ENCODE results near the gene FHL5. TPM values are rescaled to one million over a fixed set of nuclear protein-coding genes. Genes with fewer than 3 reads are reported as not detected.
"Not testable (repeated sequence)": the region's sequence is repeated elsewhere in the genome, so short reads cannot be mapped to it uniquely, and the experiment has no call there.

The FHL5 gene
- total RNA-seq, 2 donors from 2014 or later = 0.35 to 13.8 TPM

DNA sequence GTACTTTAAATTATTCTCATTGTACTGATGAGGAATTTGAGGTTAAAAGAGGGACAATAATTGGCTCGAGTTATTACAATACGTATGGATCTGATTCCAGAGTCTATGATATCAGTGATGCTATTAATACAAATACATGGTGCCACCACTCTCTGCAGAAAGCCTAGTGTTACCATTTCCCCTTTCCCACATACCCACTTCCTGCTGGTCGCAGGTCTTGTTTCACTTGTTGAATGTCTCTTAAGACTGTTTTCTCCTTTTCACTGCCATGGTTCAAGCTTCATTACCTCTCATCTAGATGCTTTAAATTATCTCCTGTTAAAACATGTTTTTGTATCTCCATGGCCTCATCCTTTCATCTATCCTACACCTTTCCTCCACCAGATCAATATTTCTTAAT lies 62.0 kb downstream of the FHL5 start:
- TF ChIP-seq, protein P1, sequence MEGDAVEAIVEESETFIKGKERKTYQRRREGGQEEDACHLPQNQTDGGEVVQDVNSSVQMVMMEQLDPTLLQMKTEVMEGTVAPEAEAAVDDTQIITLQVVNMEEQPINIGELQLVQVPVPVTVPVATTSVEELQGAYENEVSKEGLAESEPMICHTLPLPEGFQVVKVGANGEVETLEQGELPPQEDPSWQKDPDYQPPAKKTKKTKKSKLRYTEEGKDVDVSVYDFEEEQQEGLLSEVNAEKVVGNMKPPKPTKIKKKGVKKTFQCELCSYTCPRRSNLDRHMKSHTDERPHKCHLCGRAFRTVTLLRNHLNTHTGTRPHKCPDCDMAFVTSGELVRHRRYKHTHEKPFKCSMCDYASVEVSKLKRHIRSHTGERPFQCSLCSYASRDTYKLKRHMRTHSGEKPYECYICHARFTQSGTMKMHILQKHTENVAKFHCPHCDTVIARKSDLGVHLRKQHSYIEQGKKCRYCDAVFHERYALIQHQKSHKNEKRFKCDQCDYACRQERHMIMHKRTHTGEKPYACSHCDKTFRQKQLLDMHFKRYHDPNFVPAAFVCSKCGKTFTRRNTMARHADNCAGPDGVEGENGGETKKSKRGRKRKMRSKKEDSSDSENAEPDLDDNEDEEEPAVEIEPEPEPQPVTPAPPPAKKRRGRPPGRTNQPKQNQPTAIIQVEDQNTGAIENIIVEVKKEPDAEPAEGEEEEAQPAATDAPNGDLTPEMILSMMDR (IDR thresholded peaks at IDR 0.05) = no peak
- Histone ChIP-seq H3K4me1 (no peaks in the 10 kb centered on the region), H3K9me3 (no peaks in the 10 kb centered on the region), H3K4me3 (no peak overlapping the region), H3K36me3 (no peaks in the 10 kb centered on the region), H3K27ac (no peak overlapping the region), H3K27me3 (no peaks in the 10 kb centered on the region)
- DNase-seq (ENCODE audit: low spot score) = no peak

DNA sequence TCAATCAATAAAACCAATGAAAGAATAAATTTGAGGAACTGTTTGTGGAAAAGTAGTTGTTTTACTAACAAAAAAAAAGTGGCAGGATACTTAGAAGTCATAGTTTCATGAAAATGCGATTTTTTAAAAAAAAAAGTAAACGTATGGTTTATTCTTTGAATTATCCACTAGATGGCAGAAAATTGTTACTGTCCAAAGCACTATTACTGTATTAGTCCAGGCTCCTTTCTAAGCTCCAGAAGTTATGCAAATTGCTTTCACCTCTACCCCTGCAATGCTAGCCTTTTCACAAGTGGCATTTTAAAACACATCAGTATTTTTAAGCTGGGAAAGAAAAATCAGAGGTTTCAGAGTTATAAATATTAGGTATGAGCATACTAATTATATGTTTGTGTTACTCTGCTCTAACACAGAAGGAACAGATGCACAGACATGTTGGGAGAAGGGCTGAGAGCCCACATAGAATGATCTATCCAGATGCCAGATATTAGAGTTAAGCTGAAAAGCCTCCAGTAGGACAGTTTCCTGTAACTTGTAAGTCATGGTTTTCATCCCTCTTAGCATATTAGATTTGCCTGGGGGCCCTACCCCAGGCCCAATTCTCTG lies 63.9 kb downstream of the FHL5 start:
- Histone ChIP-seq H3K9me3 (no peaks in the 10 kb centered on the region), H3K4me3 (no peak overlapping the region), H3K36me3 (no peaks in the 10 kb centered on the region), H3K27me3 (no peaks in the 10 kb centered on the region), H3K27ac (no peak overlapping the region), H3K4me1 (no peaks in the 10 kb centered on the region)
- no peak for DNase-seq (ENCODE audit: low spot score)
- TF ChIP-seq, protein P1 (IDR thresholded peaks at IDR 0.05) = peak in 1 of 2 donors; percentile 43

DNA sequence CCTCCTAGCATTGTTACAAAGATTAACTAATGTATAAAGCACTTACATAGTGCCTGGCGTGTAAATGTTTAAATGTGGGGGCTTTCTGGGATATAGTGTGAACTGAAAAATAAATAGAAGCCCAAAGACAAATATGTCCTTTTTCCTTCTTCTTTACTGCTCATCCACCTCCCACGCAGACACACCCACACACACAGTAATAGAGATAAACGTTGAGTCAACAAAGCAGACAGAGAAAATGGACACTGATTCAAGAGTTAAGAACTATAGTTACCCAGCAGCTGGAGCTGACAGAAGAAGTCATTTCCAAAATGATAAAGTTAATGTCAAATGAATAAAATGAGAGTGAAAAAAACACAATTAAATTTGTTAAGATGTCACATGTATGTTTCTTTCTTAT lies 68.3 kb downstream of the FHL5 start:
- H3K4me3 ChIP-seq = no peak overlapping the region
- no peak for DNase-seq (ENCODE audit: low spot score)
- TF ChIP-seq, protein P1 (IDR thresholded peaks at IDR 0.05) = no peak
- no peaks in the 10 kb centered on the region for H3K27me3 ChIP-seq
- H3K9me3 ChIP-seq = no peaks in the 10 kb centered on the region
- H3K4me1 ChIP-seq = no peaks in the 10 kb centered on the region
- H3K36me3 ChIP-seq = no peaks in the 10 kb centered on the region
- no peak overlapping the region for H3K27ac ChIP-seq

DNA sequence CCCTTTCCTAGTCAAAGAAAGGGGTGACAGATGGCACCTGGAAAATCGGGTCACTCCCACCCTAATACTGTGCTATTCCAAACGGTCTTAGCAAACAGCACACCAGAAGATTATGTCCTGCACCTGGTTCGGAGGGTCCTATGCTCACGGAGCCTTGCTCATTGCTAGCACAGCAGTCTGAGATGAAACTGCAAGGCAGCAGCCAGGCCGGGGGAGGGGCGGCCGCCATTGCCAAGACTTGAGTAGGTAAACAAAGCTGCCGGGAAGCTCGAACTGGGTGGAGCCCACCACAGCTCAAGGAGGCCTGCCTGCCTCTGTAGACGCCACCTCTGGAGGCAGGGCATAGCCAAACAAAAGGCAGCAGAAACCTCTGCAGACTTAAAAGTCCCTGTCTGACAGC lies 75.1 kb downstream of the FHL5 start:
- DNase-seq (ENCODE audit: low spot score); H3K4me3 ChIP-seq; H3K4me1 ChIP-seq: not testable (repeated sequence)

DNA sequence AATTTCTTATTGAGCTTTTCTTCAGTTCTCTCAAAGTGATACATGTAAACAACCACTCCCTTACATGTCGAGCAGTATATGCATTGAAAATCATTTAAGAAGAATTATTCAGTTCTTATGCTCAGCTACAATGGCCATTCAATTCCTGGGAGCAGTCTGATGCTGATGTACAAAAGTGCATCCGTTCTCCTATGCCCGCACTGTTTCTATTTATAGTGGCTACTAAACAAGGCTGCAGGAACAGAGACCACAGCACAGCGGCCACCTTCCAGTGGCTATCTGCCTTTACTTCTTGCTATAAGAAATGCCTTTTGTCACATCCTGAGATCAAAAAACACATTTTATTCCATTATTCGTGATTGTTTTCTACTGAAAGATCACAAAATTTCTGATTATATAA lies 82.2 kb downstream of the FHL5 start:
- no peak overlapping the region for H3K4me3 ChIP-seq
- no peaks in the 10 kb centered on the region for H3K36me3 ChIP-seq
- DNase-seq (ENCODE audit: low spot score) = no peak
- H3K27ac ChIP-seq = no peak overlapping the region
- no peaks in the 10 kb centered on the region for H3K9me3 ChIP-seq
- TF ChIP-seq, protein P1 (IDR thresholded peaks at IDR 0.05) = no peak
- no peaks in the 10 kb centered on the region for H3K4me1 ChIP-seq
- no peaks in the 10 kb centered on the region for H3K27me3 ChIP-seq

More for the DNA sequence above, 75.1 kb downstream of the FHL5 start:
- not testable (repeated sequence) for H3K9me3 ChIP-seq, H3K36me3 ChIP-seq, H3K27me3 ChIP-seq, H3K27ac ChIP-seq

DNA sequence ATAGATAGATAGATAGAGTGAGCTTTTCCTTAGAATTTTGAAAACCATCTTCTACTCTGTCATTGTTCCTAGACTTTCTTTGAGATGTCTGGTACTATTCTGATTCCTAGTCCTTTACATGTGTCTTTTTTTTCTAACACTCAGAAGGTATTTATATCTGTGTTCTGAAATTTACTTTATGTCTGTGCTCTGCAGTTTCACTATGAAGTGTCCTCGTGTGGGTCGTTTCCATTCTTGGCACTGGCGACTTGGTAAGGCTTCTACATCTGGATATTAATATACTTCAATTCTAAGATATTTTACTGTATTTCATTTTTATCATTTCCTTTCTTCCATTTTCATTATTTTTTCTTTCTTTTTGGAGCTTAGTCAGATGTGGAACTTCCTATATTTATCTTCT lies 87.0 kb downstream of the FHL5 start:
- Histone ChIP-seq H3K36me3 (no peaks in the 10 kb centered on the region), H3K9me3 (no peaks in the 10 kb centered on the region), H3K27me3 (no peaks in the 10 kb centered on the region), H3K4me1 (no peaks in the 10 kb centered on the region), H3K4me3 (no peak overlapping the region), H3K27ac (no peak overlapping the region)
- no peak for DNase-seq (ENCODE audit: low spot score)
- TF ChIP-seq, protein P1 (IDR thresholded peaks at IDR 0.05) = no peak

Data from right atrium auricular region (tissue), 2 donors.